Measurements from ENCODE around the gene TMEM250.

The TMEM250 gene

GRCh38 chr9:136111190-136111589 lies 7.5 kb downstream of the TMEM250 start:
- Histone ChIP-seq H3K27ac (ENCODE audit: low read depth in 2 of 2, low read length in 2 of 2) (no peak overlapping the region), H3K36me3 (ENCODE audit: control insufficient read depth in 2 of 2, insufficient read depth in 2 of 2, low read length in 2 of 2) (peaks cover 7 to 11% of the 10 kb centered on the region in 2 donors), H3K27me3 (ENCODE audit: control insufficient read depth in 2 of 2, insufficient read depth in 2 of 2, low read length in 2 of 2) (no peaks in the 10 kb centered on the region), H3K4me1 (ENCODE audit: control insufficient read depth in 2 of 2, insufficient read depth in 2 of 2, low read length in 2 of 2) (peaks cover 34 to 38% of the 10 kb centered on the region in 2 donors), H3K9ac (ENCODE audit: low read depth in 1 of 2, low read length in 2 of 2) (no peak overlapping the region), H3K9me3 (ENCODE audit: control insufficient read depth in 2 of 2, low read length in 2 of 2) (no peaks in the 10 kb centered on the region), H3K4me3 (ENCODE audit: low read length in 2 of 2) (no peak overlapping the region)

DNA sequence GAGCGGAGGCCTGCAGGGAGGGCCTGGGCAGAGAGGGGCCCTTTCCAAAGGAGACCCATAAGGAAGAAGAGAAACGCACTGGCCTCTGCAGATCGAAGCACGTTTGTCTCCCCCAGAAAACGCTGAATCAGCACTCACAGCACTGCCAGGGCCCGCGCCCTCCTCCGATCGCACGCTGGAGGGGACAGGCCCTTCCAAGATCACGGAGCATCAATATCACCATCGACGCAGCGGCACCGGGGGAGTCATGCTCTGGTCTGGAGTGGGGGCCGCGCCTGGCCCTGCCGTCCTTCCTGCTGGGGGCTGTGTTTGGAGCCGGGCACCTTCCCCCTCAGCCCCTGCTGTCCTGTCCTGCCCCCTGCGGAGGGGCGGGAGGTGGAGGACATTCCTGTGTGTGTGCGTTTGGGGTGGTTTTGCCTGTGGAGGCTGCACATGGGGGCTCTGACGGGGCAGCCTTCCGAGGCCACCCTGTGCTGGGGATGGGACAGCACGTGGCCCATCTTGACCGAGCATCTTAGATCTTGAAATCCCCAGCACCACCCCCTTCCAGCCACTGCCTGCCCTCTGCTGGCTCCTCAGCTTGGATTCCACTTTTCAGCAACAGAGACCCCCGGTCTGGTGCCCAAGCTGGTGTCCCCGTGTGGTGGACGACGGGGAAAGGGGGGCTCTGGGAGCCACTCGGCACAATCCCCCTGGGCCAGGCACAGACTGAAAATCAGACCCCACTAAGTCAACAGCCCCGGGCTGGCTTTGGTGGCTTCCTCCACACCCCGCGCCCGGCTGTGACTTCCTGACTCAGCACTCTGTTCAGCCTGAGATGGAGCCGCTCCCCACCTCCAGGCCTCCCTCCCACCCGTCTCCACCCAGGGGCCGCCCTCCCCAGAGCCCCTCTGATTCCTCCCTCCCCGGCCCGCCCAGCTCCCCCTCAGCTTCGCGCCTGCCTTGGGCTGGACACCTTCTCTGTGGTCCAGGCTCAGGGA lies 8.3 kb downstream of the TMEM250 start:
- Histone ChIP-seq H3K4me3 (ENCODE audit: low read length in 2 of 2) (peak overlapping the region; percentile 63 to 64), H3K36me3 (ENCODE audit: control insufficient read depth in 2 of 2, insufficient read depth in 2 of 2, low read length in 2 of 2) (peaks cover 5 to 9% of the 10 kb centered on the region in 2 donors), H3K9ac (ENCODE audit: low read depth in 1 of 2, low read length in 2 of 2) (peak overlapping the region in 1 of 2 donors; percentile 47), H3K27me3 (ENCODE audit: control insufficient read depth in 2 of 2, insufficient read depth in 2 of 2, low read length in 2 of 2) (no peaks in the 10 kb centered on the region), H3K4me1 (ENCODE audit: control insufficient read depth in 2 of 2, insufficient read depth in 2 of 2, low read length in 2 of 2) (peaks cover 35 to 39% of the 10 kb centered on the region in 2 donors), H3K27ac (ENCODE audit: low read depth in 2 of 2, low read length in 2 of 2) (peak overlapping the region in 1 of 2 donors; percentile 71), H3K9me3 (ENCODE audit: control insufficient read depth in 2 of 2, low read length in 2 of 2) (no peaks in the 10 kb centered on the region)

GRCh38 chr9:136109351-136110081 lies 9.2 kb downstream of the TMEM250 start:
- H3K27me3 ChIP-seq (ENCODE audit: control insufficient read depth in 2 of 2, insufficient read depth in 2 of 2, low read length in 2 of 2) = no peaks in the 10 kb centered on the region
- H3K4me3 ChIP-seq (ENCODE audit: low read length in 2 of 2) = peak overlapping the region; percentile 63 to 64
- peaks cover 39 to 48% of the 10 kb centered on the region in 2 donors for H3K4me1 ChIP-seq (ENCODE audit: control insufficient read depth in 2 of 2, insufficient read depth in 2 of 2, low read length in 2 of 2)
- H3K9me3 ChIP-seq (ENCODE audit: control insufficient read depth in 2 of 2, low read length in 2 of 2) = no peaks in the 10 kb centered on the region
- H3K36me3 ChIP-seq (ENCODE audit: control insufficient read depth in 2 of 2, insufficient read depth in 2 of 2, low read length in 2 of 2) = peaks cover 0 to 2% of the 10 kb centered on the region in 2 donors
- peak overlapping the region; percentile 52 to 73 for H3K9ac ChIP-seq (ENCODE audit: low read depth in 1 of 2, low read length in 2 of 2)
- H3K27ac ChIP-seq (ENCODE audit: low read depth in 2 of 2, low read length in 2 of 2) = peak overlapping the region; percentile 79 to 80

DNA sequence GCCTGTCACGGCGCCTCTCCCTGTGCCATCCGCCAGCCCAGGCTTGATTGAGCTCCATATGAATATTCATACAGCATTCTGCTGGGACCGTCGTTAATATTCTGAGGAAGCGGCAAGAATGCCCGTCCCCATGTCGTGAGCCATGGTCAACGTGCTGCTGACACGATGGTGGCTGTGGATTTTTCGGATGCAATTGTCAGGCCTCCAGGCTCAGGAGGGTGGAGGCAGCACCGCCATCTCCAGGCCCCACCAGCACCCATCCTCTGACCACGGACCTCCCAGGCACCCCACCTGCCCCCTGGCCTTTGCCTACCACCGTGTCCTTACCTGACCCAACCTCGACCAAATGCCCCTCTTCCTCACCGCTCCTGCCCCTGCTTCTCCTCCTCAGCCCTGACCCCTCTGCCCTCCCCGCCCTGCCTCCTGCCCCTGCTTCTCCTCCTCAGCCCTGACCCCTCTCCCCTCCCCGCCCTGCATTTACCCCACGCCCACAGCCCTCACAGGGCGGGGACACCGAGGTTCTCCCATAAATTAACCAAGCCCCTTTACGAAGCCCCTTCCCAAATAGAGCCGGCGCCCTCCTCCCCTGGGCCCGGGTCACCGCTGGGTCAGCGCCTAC lies 9.9 kb downstream of the TMEM250 start:
- peak overlapping the region; percentile 52 to 73 for H3K9ac ChIP-seq (ENCODE audit: low read depth in 1 of 2, low read length in 2 of 2)

GRCh38 chr9:136107953-136108647 lies 10.6 kb downstream of the TMEM250 start:
- Histone ChIP-seq H3K27me3 (ENCODE audit: control insufficient read depth in 2 of 2, insufficient read depth in 2 of 2, low read length in 2 of 2) (no peaks in the 10 kb centered on the region), H3K4me1 (ENCODE audit: control insufficient read depth in 2 of 2, insufficient read depth in 2 of 2, low read length in 2 of 2) (peaks cover 46 to 50% of the 10 kb centered on the region in 2 donors), H3K27ac (ENCODE audit: low read depth in 2 of 2, low read length in 2 of 2) (peak overlapping the region; percentile 79 to 80), H3K4me3 (ENCODE audit: low read length in 2 of 2) (peak overlapping the region in 1 of 2 donors; percentile 64), H3K9me3 (ENCODE audit: control insufficient read depth in 2 of 2, low read length in 2 of 2) (no peaks in the 10 kb centered on the region), H3K9ac (ENCODE audit: low read depth in 1 of 2, low read length in 2 of 2) (peak overlapping the region; percentile 3 to 73), H3K36me3 (ENCODE audit: control insufficient read depth in 2 of 2, insufficient read depth in 2 of 2, low read length in 2 of 2) (no peaks in the 10 kb centered on the region)

More for the DNA sequence above, 9.9 kb downstream of the TMEM250 start:
- Histone ChIP-seq H3K4me1 (ENCODE audit: control insufficient read depth in 2 of 2, insufficient read depth in 2 of 2, low read length in 2 of 2) (peaks cover 43 to 50% of the 10 kb centered on the region in 2 donors), H3K4me3 (ENCODE audit: low read length in 2 of 2) (peak overlapping the region; percentile 61 to 64), H3K27me3 (ENCODE audit: control insufficient read depth in 2 of 2, insufficient read depth in 2 of 2, low read length in 2 of 2) (no peaks in the 10 kb centered on the region), H3K36me3 (ENCODE audit: control insufficient read depth in 2 of 2, insufficient read depth in 2 of 2, low read length in 2 of 2) (no peaks in the 10 kb centered on the region), H3K9me3 (ENCODE audit: control insufficient read depth in 2 of 2, low read length in 2 of 2) (no peaks in the 10 kb centered on the region), H3K27ac (ENCODE audit: low read depth in 2 of 2, low read length in 2 of 2) (peak overlapping the region; percentile 79 to 80)

DNA sequence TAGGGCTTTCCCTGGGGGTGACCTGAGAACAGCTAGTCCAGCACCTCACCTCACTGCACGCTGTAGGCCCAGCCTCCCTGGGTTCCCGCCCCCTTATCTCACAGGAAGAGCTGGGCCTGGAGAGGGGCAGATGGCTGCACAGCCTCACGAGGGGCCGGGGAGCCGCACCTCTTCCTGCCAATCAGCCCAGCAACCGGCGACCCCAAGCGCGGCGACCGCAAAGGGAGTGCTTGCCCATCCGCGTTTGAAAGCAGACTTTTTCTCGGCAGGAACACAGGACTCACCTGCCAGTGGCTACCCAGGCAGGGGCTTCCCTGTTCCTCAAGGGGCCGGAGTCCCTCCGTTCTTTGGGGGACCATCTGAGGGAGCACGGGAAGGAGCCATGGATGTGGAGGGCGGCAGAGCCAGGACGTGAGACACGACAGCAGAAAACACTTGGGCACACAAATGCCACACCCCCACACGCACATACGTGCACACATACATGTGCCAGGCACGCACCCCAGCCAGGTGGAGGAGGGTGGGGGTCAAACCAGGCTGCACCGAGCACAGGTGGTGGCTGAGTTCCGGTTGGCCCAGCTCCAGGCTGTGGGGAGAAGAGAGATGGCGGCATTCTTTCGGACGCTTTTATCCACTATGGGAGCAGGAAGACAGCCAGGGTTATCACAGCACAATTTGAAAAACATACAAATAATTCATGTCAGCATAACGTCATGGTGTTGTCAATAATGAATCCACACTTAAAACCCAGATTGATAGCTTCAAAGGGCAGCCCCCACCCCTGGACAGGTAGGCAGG lies 11.3 kb downstream of the TMEM250 start:
- H3K27ac ChIP-seq (ENCODE audit: low read depth in 2 of 2, low read length in 2 of 2) = peak overlapping the region; percentile 79 to 80
- no peaks in the 10 kb centered on the region for H3K27me3 ChIP-seq (ENCODE audit: control insufficient read depth in 2 of 2, insufficient read depth in 2 of 2, low read length in 2 of 2)
- H3K4me1 ChIP-seq (ENCODE audit: control insufficient read depth in 2 of 2, insufficient read depth in 2 of 2, low read length in 2 of 2) = peaks cover 44 to 50% of the 10 kb centered on the region in 2 donors
- H3K4me3 ChIP-seq (ENCODE audit: low read length in 2 of 2) = peak overlapping the region in 1 of 2 donors; percentile 24
- H3K9me3 ChIP-seq (ENCODE audit: control insufficient read depth in 2 of 2, low read length in 2 of 2) = no peaks in the 10 kb centered on the region
- H3K9ac ChIP-seq (ENCODE audit: low read depth in 1 of 2, low read length in 2 of 2) = peak overlapping the region; percentile 3 to 73
- no peaks in the 10 kb centered on the region for H3K36me3 ChIP-seq (ENCODE audit: control insufficient read depth in 2 of 2, insufficient read depth in 2 of 2, low read length in 2 of 2)

- H3K36me3 ChIP-seq (ENCODE audit: control insufficient read depth in 2 of 2, insufficient read depth in 2 of 2, low read length in 2 of 2) = no peaks in the 10 kb centered on the region
- peaks cover 44 to 49% of the 10 kb centered on the region in 2 donors for H3K4me1 ChIP-seq (ENCODE audit: control insufficient read depth in 2 of 2, insufficient read depth in 2 of 2, low read length in 2 of 2)
- no peak overlapping the region for H3K4me3 ChIP-seq (ENCODE audit: low read length in 2 of 2)
- H3K9ac ChIP-seq (ENCODE audit: low read depth in 1 of 2, low read length in 2 of 2) = no peak overlapping the region
- H3K9me3 ChIP-seq (ENCODE audit: control insufficient read depth in 2 of 2, low read length in 2 of 2) = no peaks in the 10 kb centered on the region
- H3K27me3 ChIP-seq (ENCODE audit: control insufficient read depth in 2 of 2, insufficient read depth in 2 of 2, low read length in 2 of 2) = no peaks in the 10 kb centered on the region
- peak overlapping the region in 1 of 2 donors; percentile 38 for H3K27ac ChIP-seq (ENCODE audit: low read depth in 2 of 2, low read length in 2 of 2)
These were observed 13.1 kb downstream of the TMEM250 start for GRCh38 chr9:136105398-136106135.

- H3K36me3 ChIP-seq (ENCODE audit: control insufficient read depth in 2 of 2, insufficient read depth in 2 of 2, low read length in 2 of 2) = no peaks in the 10 kb centered on the region
- H3K4me1 ChIP-seq (ENCODE audit: control insufficient read depth in 2 of 2, insufficient read depth in 2 of 2, low read length in 2 of 2) = peaks cover 39 to 45% of the 10 kb centered on the region in 2 donors
- H3K9ac ChIP-seq (ENCODE audit: low read depth in 1 of 2, low read length in 2 of 2) = no peak overlapping the region
- H3K9me3 ChIP-seq (ENCODE audit: control insufficient read depth in 2 of 2, low read length in 2 of 2) = no peaks in the 10 kb centered on the region
- peak overlapping the region in 1 of 2 donors; percentile 38 for H3K27ac ChIP-seq (ENCODE audit: low read depth in 2 of 2, low read length in 2 of 2)
- H3K4me3 ChIP-seq (ENCODE audit: low read length in 2 of 2) = no peak overlapping the region
- no peaks in the 10 kb centered on the region for H3K27me3 ChIP-seq (ENCODE audit: control insufficient read depth in 2 of 2, insufficient read depth in 2 of 2, low read length in 2 of 2)
These were observed 13.8 kb downstream of the TMEM250 start for GRCh38 chr9:136104916-136105315.

Data from mucosa of rectum (tissue), 2 donors.